DMS 273 treated with DMSO at 0.1 percent for 48 hours (cell line): ENCODE results near the gene TUBG2.
A peak's percentile ranks its signal among the peaks of the same experiment; 100 is the strongest.
"Not testable (repeated sequence)": the region's sequence is repeated elsewhere in the genome, so short reads cannot be mapped to it uniquely, and the experiment has no call there.

Experiments
- DNase-seq: peaks from one replicate; lab custom pipeline; 2025; lab: John Stamatoyannopoulos, UW

Gene TUBG2

DNA sequence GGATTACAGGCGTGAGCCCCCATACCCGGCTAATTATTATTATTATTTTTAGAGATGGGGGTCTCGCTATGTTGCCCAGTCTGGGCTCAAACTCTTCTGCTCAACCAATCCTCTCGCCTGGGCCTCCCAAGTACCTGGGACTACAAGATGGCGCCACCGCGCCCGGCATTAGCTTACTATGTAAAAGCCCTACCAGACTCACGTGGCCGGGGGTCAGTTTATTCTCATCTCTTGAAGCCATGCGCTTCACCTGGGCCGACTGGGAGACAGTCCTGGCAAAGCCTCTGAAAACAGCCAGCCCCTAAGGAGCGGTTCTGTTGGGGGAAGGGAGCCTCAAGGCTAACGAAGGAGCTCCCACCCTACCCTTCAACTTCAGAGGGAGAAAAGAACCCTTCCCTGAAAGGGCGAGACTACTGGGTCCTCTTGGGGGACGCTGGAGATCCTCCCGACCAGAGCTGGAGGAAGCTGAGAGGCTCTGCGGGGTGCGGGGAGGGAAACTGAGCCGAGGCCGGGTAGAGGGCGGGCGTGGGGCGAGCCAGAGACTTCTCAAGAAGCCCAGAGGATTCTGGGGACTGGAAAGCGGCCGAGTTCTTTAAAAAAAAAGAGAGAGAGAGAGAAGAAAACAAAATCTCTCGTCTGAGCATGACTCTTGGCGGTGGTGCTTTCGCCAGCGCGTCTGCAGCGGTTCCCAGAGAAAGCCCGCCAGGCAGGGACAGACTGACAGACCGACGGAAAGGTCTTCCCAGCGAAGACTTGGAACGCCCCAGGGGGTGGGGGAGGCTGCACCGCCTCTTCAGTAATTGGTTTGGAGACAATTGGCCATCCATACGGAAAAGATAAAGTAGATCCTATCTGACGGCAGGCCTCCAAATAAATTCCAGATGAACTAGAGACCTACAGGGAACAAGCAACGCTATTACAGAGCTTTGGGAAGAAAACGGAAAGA lies 5.6 kb upstream of the TUBG2 start:
- DNase-seq: no peak

DNA sequence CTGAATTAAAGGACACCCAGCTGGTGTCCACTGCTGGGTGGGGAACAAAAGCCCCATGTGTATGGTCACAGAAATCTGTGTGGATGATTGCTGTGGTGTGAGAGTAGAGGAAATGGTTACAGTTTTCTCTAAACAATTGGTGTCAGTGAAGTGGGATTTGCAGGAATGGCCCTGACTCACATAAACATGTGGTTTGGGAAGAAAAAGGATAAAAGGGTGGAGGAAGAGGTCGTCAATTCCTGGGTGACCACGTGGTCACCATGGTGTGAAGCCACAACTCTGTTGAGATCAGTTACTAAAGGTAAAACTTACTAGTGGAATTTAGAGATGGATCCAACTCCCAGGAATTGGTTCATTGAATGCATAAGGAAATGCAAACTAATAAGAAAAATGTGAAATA lies 3.6 kb upstream of the TUBG2 start:
- no peak for DNase-seq

DNA sequence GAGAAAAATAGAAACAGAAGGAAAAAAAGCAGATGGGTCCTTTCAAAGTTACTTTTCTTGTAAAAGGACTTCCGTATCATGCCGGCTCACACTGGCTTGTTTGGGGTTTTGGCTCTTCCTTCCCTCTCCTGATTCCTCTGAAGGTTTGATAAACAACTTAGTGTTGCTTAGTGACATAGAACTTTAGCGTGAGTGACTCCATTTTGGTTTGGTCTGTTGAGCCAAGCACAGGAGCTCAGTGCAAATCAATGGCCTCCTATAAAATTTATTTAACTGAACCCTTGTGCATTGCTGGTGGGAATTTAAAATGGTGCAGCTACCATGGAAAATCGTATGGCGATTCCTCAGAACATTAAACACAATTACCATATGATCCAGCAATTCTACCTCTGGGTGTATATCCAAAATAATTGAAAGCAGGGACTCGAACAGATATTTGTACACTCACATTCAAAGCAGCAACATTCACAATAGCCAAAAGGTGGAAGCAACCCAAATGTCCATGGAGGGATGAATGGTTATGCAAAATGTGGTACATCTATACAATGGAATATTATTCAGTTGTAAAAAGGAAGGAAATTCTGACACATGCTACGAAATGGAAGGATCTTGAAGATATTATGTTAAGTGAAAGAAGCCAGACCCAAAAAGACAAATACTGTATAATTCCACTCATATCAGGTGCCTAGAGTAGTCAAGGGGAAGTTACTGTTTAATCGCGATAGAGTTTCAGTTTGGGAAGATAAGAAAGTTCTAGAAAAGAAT lies 1.1 kb upstream of the TUBG2 start:
- no peak for DNase-seq

DNA sequence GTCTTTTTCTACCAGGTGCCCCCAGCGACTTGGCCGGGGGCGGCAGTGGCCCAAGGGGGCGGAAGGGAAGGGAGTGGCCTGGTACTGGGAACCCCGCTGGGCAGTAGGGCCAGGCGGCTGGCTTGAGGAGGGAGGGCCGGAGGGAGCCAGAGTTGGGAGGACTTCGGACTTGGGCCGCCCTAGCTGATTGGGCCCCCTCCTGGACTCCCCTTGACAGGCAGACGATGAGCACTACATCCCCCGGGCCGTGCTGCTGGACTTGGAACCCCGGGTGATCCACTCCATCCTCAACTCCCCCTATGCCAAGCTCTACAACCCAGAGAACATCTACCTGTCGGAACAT lies 819 bp downstream of the TUBG2 start:
- DNase-seq: not testable (repeated sequence)

DNA sequence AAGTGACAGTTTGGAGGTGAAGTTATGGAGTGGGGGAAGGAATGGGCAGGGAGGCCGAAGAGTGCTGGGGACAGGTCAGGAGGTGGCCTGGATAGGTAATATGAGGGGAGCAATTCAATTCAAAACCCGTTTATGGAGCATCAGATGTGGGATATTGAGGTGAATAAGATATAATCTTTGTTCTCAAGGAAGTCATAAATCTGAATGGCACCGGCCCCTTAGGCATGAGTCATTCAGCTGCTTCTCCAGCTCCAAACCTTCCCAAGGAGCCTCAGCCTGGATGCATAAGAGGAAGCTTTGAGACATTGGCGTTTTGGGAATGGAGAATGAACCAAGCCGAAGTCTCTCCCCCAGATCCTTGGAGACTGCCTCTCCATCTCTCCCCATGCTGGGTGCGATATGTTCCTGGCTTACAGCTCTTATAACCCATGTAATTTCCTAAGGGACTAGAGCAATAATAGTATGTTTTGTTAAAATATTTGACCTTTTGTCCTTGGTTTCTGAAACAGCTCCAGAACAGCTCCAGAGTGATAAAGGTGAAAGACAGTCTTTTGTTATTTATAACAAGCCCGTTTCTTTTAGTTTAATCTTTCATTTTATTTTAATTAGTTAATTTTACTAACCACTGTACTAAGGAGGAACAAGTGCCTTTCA lies 1.7 kb downstream of the TUBG2 start:
- no peak for DNase-seq

DNA sequence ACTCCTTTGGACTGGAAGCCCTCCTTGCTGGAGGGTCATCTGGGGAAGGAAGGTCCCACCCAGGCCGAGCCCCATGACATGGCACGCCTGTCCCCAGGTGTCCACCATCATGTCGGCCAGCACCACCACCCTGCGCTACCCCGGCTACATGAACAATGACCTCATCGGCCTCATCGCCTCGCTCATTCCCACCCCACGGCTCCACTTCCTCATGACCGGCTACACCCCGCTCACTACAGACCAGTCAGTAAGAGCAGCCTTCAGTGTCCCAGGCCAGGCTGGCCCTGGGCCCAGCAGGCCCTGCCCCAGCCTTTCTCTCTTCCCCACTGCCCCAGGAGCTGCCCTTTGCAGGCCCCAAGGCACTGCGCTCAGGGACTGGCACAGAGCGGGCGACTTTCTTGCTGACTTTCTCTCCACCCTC lies 6.5 kb downstream of the TUBG2 start:
- DNase-seq: no peak

DNA sequence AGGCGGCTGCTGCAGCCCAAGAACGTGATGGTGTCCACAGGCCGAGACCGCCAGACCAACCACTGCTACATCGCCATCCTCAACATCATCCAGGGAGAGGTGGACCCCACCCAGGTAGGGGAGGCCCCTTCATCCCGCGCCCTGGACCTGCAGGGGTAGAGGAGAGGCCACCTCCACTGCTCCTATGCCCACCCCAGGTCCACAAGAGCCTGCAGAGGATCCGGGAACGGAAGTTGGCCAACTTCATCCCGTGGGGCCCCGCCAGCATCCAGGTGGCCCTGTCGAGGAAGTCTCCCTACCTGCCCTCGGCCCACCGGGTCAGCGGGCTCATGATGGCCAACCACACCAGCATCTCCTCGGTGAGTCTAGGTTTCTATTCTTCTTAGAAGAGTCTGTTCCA lies 7.0 kb downstream of the TUBG2 start:
- DNase-seq: not testable (repeated sequence)

DNA sequence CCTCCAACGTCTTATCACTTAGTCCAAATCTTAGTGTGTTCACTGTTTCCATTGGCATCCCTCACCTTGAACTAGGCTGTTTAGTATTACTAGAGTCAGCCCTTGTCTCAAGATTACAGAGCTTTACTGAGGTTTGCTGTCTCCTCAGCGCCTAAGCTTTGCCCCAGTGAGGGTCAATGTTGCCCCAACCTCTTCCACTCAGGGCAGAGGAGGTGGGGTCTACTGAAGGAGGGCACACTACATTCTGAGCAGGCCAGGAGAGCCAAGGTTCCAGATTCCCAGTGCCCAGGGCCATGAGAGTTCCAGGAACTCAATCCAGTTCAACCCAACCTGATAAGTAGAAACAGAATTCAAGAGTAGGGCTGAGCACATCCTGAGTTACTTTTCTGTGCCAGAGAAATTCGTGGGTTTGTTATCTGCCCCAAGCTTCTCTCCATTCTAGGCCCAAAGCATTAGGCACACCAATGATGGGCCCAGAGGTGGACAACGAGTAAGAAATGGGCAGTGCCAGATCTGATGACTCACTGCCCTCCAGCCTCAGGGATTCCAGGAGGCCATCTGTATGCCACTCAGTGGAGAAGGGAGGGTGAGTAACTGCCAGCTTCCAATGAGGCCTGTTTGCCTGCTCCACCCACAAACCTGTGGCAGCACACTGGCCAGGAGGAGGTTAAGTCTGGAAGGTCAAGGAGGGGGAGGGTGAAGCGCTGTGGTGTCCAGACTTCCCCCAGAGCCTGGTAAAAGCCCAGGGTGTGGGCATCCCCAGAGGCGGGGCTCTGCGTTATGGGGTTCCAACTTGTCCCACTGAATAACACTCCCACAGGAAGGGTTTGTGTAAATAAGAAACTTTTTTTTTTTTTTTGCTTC lies 8.2 kb downstream of the TUBG2 start:
- peak; percentile 20 for DNase-seq

DNA sequence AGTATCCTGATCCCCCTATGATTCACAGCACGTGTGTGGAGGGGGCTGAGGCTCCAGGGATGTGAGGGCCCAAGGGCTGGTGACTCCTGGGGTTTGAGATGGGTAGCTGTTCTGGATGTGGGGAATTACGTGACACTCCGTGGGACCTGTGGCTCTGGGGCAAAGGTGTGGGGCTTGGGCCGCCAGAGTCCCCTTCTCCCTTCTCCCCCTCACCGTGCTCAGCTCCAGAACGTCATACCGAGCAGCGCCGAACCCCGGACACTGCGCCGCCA lies 10.6 kb downstream of the TUBG2 start:
- no peak for DNase-seq

DNA sequence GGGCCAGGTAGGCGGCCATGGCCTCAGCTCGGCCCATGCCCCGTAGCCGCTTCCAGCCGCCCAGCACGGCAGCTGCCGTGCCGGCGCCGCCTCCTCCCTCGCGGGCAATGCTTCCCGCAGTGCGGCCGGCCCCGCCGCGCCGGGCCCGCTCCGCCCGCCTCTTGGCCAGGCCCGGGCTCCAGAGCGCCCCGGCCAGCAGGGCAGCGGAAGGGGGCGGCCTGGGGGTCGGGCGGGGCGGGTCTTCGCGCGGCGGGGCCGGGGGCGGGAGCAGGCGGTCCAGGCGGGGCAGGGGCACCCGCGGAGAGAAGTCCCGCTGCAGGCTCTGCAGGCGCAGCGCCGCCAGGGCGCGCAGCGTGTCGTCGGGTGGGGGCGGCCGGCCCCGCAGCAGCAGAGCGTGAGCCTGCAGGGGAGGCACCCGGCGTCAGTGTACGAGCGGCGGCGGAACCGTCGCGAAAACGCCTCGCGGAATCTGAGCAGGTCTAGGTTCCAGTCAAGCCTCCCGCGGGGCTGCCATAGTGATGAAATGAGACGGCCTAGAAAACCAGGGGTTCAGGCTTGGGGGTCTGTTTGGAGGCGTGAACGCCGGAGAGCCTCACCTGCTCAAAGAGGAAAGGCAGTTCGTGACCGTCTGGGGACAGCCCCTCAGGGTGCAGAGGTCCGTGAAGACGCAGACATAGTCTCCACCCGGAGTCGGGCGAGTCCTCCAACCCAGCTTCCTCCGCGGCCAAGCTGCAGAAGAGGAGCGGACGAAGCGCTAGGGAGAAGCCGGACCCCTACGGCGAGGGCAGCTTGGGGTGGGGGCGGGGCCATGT lies 11.1 kb downstream of the TUBG2 start:
- DNase-seq: no peak

DNA sequence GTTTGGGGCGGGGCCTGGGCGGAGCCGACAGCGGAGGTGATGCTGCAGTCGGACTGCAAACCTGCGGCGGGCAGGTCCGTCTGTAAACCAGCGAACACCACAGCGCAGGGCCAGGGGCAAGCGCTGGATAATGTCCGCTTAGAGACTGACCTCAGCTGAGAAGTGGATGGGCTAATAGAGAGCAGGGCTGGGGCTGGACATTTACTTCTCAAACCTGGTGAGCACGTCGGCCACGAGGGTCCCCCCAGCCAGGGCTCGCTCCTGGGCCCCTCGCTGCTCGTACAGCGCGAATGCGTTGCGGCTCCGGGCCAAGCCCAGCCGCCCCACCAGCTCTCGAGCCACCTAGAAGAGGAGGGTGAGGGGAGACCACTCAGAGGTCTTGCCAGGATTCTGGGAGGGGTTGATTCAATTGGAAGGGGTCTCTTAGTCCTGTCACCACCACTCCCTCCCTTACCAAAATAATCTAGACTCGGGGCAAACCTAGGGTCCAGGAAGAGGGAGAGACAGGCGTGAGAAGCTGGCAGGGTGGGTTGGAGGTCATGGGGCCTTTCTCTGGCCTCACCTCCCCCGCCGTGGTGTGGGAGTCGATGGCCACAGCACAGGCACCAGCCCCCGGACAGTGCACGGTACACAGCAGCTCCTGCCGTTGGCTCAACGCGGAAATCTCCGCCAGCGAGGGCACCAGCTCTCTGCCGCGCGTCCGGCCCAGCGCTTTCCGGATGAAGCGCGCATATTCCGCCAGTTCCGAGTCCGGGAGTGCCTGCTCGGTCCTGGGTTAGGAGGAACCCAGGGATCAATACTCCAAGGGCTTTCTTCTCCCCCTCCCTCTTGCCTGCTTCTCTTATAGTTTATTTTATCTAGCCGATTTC lies 11.9 kb downstream of the TUBG2 start:
- no peak for DNase-seq

DNA sequence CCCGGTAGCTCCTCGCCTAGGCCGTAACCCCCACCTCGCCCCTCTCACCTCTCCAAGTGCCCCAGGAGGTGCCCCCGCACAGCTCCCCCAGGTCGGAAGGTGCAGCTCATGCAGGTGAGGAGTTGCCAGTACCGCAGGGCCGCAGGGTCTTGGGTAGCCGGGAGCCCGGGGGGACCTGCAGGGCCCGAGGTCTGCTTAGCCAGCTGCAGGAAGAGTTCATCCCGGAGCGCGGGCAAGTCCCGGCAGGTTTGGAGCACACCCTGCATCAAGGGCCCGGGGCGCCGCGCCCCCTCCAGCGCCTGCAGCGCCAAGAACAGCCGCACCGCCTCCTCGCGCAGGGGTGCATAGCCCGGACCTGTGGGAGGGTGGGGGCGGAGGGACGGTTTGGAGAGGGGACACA lies 13.0 kb downstream of the TUBG2 start:
- no peak for DNase-seq

DNA sequence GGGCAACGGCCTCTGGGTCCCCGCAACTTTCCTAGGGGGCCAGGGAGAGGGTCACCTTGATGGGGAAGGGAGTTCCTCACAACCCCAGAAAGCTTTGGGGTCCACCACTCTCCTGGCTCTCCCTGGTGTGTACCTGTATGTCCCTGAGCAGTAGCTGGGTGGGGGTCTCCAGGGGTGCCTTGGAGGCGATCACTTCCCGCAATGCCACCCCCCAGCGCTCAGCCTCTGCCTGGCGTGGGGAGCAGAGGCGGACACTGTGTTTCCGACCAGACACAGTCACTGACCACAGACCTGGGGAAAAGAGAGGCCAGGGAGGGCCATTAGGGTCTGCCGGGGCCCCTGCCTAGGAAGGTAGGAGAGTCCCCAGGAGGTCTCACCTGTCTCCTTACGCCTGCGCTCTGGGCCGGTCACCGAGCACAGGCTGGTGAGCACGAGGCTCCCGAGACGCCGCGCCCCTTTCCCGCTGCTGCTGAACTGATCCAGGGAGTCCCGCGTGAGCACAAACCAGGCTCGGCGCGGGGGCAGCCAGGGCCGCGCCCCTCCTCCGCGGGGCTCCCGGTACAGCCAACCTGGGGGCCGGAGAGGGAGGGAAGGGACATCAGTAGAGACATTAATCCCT lies 14.3 kb downstream of the TUBG2 start:
- DNase-seq: no peak

DNA sequence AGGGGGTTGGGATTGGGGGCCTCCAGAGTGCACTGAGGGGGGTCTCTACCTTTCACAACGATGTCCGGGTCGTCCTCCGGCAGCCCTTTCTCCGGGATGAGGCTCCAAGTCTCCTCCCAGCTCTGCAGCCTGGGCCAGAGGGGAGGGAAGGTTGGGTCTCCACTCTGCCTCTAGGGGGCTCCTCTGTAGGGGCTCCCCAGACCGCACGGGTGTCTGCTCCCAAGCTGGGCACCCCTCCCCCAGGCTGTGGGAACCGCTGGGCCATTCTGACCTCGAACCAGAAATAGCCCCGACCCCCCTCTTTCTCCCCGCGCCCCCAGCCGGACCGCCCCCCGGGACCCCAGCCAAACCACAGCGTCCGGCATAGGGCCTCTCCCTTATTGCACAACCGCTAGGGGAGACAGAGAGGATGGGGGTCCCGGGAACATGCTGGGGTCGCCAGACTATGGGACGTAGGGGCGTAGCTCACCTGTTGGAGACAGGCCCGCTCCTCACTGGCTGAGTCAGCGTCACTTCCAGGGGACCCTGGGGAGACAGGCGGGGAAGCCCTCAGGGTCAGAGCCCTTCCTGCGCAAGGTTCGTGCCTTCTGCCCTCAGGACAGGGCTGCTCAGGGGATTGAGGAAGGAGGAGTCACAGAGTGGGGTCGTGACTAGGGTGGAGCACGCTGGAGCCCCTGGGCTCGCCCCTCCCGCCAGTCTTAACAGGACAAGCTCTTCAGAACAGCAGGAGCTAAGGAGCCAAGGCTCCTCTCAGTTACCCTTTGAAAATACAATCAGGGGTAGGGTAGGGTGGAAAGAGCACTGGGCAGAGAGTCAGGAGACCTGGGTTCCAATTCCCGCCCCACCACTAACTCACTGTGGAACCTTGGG lies 15.0 kb downstream of the TUBG2 start:
- no peak for DNase-seq

DNA sequence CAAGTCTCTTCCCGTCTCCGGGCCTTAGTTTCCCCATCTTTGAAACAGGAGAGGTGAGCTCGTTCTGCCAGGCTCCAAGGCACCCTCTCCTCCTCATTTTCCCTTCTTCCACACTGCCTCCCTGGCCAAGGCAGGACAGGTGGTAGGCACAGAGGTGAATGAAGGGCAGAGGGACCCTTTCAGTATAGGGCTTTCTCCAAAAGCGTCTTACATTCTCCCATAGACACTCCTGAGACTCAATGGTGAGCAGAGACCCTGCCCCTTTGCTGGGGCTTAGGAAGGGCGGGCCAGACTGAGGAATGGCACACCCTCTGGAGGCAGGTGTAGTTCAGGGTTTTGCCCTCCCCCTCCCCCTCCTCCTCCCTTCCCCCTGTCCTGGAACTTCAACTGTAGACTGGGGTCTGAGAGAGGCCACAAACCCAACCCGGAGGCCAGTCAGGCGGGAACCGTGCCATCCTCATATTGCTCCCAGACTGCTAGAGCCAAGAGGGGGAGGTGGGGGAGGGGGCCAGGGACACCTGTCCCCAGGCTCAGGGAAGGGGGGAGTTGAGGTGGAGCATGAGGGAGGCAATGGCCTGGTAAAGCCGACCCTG lies 15.8 kb downstream of the TUBG2 start:
- DNase-seq: no peak

DNA sequence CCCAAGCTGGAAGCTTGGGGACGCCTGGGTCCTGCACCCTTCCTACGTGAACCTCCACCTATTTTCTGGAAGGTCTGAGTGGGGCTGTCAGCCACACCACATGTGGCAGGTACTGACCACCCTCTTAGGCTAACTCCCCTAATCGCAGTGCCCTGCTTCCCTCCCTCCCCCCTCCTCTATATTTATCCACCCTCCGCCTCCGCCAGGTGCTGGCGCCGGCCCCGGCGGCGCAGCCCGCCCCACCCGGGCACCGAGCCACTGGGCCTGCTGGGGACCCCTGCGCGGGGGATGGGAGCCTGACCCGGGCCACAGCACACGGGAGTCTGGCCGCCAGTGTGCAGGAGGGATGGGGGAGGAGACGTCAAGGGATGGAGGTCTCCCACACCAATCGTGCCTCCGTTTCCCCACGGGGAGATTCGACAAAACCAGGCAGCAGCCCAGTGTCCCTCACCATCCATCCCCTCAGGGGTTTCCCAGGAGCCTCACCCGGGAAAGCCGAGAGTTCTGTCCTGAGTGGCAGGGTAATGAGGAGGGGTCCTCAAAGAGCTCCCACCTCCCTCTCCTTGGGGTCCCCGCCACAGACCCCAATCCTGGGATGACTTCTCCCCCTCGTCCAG lies 16.4 kb downstream of the TUBG2 start:
- no peak for DNase-seq

DNA sequence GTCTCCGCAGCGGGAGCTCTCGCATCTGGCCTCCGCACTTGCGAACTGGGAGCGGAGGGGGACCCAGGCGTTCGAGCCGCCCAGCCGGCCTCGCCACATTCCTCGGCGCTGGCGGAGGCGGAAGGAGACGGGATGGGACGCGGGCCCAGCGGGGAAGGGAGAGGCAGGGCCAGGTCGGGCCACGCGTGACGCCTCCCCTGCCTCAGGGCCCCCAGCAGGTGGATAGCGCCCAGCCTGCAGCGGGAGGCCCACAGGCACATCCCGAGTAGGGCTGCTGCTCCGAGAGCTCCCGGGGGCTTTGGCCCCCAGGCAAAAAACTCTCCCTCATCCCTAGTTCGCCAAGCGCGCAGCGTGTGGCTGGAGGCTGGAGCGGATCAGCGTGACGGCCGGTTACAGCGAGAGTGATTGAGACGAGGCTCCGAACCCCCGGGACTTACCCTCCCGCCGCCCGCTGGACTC lies 16.9 kb downstream of the TUBG2 start:
- no peak for DNase-seq
